HepG2 (cell line): ENCODE measurements around the gene CDC34. TPM values are rescaled to one million over a fixed set of nuclear protein-coding genes. Genes with fewer than 3 reads are reported as not detected.

Source experiments
- ESRRA ChIP-seq: sonication (generic); formaldehyde crosslinking; IDR thresholded peaks from 2 replicates; pipeline ENCODE4 v1.5.1; 2020; ENCODE audit warnings: mild to moderate bottlenecking, low read depth, missing genetic modification reagents
- HHEX ChIP-seq: IDR thresholded peaks from 2 replicates; pipeline ENCODE4 v1.6.1; 2016; ENCODE audit warnings: control low read depth
- MAF1 ChIP-seq: sonication (generic); formaldehyde crosslinking; IDR thresholded peaks from 2 replicates; pipeline ENCODE4 v1.5.0; 2020; ENCODE audit warnings: missing genetic modification reagents, borderline replicate concordance
- NCOR1 ChIP-seq: fragments of 200-600 bp; sonication (generic); IDR thresholded peaks from 2 replicates; pipeline ENCODE4 v1.7.0; 2017; ENCODE audit warnings: antibody characterized with exemption, low read length, borderline replicate concordance
- NFATC3 ChIP-seq: sonication (generic); formaldehyde crosslinking; IDR thresholded peaks from 2 replicates; pipeline ENCODE4 v1.5.1; 2020; ENCODE audit warnings: mild to moderate bottlenecking, missing genetic modification reagents
- NFE2 ChIP-seq: sonication (generic); formaldehyde crosslinking; IDR thresholded peaks from 2 replicates; pipeline ENCODE4 v1.4.0; 2020; ENCODE audit warnings: missing genetic modification reagents
- RFXAP ChIP-seq: sonication (generic); formaldehyde crosslinking; IDR thresholded peaks from 2 replicates; pipeline ENCODE4 v1.4.0; 2020; ENCODE audit warnings: missing genetic modification reagents, borderline replicate concordance
- SRF ChIP-seq: IDR thresholded peaks from 2 replicates; pipeline ENCODE4 v1.6.1; 2011; ENCODE audit warnings: mild to moderate bottlenecking, low read depth, low read length, moderate library complexity
- XBP1 ChIP-seq: sonication (generic); formaldehyde crosslinking; IDR thresholded peaks from 2 replicates; pipeline ENCODE4 v1.5.0; 2020; ENCODE audit warnings: missing genetic modification reagents
- ZBTB3 ChIP-seq: sonication (generic); formaldehyde crosslinking; IDR thresholded peaks from 2 replicates; pipeline ENCODE4 v1.4.0; 2020; ENCODE audit warnings: low read depth, mild to moderate bottlenecking, moderate library complexity, missing genetic modification reagents, borderline replicate concordance
- ZNF20 ChIP-seq: sonication (generic); formaldehyde crosslinking; IDR thresholded peaks from 2 replicates; pipeline ENCODE4 v1.4.0; 2020; ENCODE audit warnings: mild to moderate bottlenecking, moderate library complexity, missing genetic modification reagents
- ZNF235 ChIP-seq: sonication (generic); formaldehyde crosslinking; IDR thresholded peaks from 2 replicates; pipeline ENCODE4 v1.8.1; 2023; ENCODE audit warnings: mild to moderate bottlenecking, missing genetic modification reagents, borderline replicate concordance
- ZNF296 ChIP-seq: sonication (generic); formaldehyde crosslinking; conservative IDR thresholded peaks from 2 replicates; pipeline ENCODE4 v1.5.0; 2020; ENCODE audit warnings: mild to moderate bottlenecking, missing genetic modification reagents
- ZNF33B ChIP-seq: sonication (generic); formaldehyde crosslinking; IDR thresholded peaks from 2 replicates; pipeline ENCODE4 v1.5.1; 2020; ENCODE audit warnings: mild to moderate bottlenecking, missing genetic modification reagents
- ZNF530 ChIP-seq: sonication (generic); formaldehyde crosslinking; IDR thresholded peaks from 2 replicates; pipeline ENCODE4 v1.5.0; 2020; ENCODE audit warnings: low read depth, mild to moderate bottlenecking, missing genetic modification reagents
- ZNF598 ChIP-seq: sonication (generic); formaldehyde crosslinking; IDR thresholded peaks from 2 replicates; pipeline ENCODE4 v1.5.1; 2020; ENCODE audit warnings: mild to moderate bottlenecking, missing genetic modification reagents, borderline replicate concordance
- ZNF775 ChIP-seq: sonication (generic); formaldehyde crosslinking; IDR thresholded peaks from 2 replicates; pipeline ENCODE4 v1.4.0; 2020; ENCODE audit warnings: missing genetic modification reagents, mild to moderate bottlenecking, moderate library complexity, borderline replicate concordance
- ZNF850 ChIP-seq: sonication (generic); formaldehyde crosslinking; conservative IDR thresholded peaks from 2 replicates; pipeline ENCODE4 v1.9.0; 2021; ENCODE audit warnings: mild to moderate bottlenecking, missing genetic modification reagents
- polyA plus RNA-seq, 8 experiments: library from polyadenylated mRNA; depleted of rRNA in 3 of 8; stranded (reverse) in 7 of 8; unstranded in 1 of 8; fragments of >200 nt; fragmentation: Illumina TruSeq in 4 of 8; extraction: Trizol in 4 of 8; gene quantifications; 2 replicates each; pipeline versions ENCODE4 v1.2.1 to v1.2.3, GENCODE V29; 2011 to 2016; ENCODE audit warnings: low read depth in 4 of 8, missing spikeins in 1 of 8, mixed read lengths in 1 of 8; ENCODE audit not compliant: insufficient read depth in 1 of 8
- total RNA-seq, 5 experiments: library from RNA; depleted of rRNA; stranded (reverse); fragments of >200 nt; fragmentation: Illumina TruSeq; extraction: Trizol; gene quantifications; 2 replicates each; pipeline ENCODE4 v1.2.3, GENCODE V29; 2016; ENCODE audit warnings: low read depth in 1 of 5
- TF ChIP-seq, protein P1 (sequence below): sonication (generic); formaldehyde crosslinking; IDR thresholded peaks from 2 replicates; pipeline ENCODE4 v1.5.0; 2020; ENCODE audit warnings: mild to moderate bottlenecking, missing genetic modification reagents
- TF ChIP-seq, protein P2 (sequence below): sonication (generic); formaldehyde crosslinking; IDR thresholded peaks from 2 replicates; pipeline ENCODE4 v1.4.0; 2020; ENCODE audit warnings: missing genetic modification reagents, mild to moderate bottlenecking, borderline replicate concordance
- TF ChIP-seq, protein P3 (sequence below): sonication (generic); formaldehyde crosslinking; IDR thresholded peaks from 2 replicates; pipeline ENCODE4 v1.5.1; 2020; ENCODE audit warnings: mild to moderate bottlenecking, missing genetic modification reagents, moderate library complexity
- TF ChIP-seq, protein P4 (sequence below): fragments of 450-650 bp; IDR thresholded peaks from 2 replicates; pipeline ENCODE4 v1.6.1; 2017

Gene CDC34
- total and polyA plus RNA-seq, 2 of the 13 experiments (the other 11 are each of a cell fraction or from before 2014, with no cell fraction given): 138 to 150 TPM

DNA sequence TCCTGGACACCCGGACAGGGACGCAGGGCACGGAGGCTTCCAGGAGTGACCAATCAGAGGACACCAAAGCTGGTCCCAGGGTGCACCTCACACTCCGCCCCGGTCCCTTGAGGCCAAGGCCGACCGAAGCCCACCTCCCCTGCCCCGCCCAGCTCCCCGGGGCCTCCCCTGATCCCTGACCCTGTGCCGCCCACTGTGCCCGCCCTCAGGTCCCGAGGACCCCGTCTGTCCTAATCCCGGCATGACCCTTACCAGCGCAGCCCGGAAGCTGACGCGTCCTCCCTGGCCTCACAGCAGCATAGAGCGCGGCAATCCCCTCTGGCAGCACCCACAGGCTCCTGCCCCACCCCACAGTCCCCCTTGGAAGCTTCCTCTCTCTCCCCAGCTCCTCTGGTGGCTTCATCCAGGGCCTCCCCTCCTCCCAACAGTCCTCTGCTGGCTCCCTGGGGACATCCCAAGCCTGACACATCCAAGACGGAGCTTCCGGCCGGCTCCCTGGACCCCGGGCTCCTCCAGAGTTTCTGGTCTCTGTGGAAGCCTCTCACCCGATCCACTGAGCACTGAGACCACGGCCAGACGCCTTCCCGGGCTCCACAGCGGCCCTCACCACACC lies 7.4 kb upstream of the CDC34 start (continued):
- TF ChIP-seq ZNF33B (CRISPR knock-in tag) (no peak), XBP1 (no peak), NCOR1 (peak; percentile 60; the same call in 1 of the 2 replicates), RFXAP (CRISPR knock-in tag) (peak; percentile 89; the same call in 1 of the 2 replicates), ZNF235 (CRISPR knock-in tag) (0 out of 2 replicates have a peak, but pooled peaks have one; percentile 56), ZBTB3 (CRISPR knock-in tag) (no peak), ZNF296 (CRISPR knock-in tag) (no peak; the same call in 1 of the 2 replicates), ZNF775 (no peak), HHEX (CRISPR knock-in tag) (no peak), MAF1 (CRISPR knock-in tag) (no peak), SRF (no peak), NFATC3 (no peak), ZNF20 (CRISPR knock-in tag) (no peak), NFE2 (no peak), ZNF598 (CRISPR knock-in tag) (no peak; the same call in 1 of the 2 replicates), ZNF530 (CRISPR knock-in tag) (no peak), ESRRA (peak; percentile 87; the same call in 1 of the 2 replicates), ZNF850 (no peak)
- TF ChIP-seq, protein P1, sequence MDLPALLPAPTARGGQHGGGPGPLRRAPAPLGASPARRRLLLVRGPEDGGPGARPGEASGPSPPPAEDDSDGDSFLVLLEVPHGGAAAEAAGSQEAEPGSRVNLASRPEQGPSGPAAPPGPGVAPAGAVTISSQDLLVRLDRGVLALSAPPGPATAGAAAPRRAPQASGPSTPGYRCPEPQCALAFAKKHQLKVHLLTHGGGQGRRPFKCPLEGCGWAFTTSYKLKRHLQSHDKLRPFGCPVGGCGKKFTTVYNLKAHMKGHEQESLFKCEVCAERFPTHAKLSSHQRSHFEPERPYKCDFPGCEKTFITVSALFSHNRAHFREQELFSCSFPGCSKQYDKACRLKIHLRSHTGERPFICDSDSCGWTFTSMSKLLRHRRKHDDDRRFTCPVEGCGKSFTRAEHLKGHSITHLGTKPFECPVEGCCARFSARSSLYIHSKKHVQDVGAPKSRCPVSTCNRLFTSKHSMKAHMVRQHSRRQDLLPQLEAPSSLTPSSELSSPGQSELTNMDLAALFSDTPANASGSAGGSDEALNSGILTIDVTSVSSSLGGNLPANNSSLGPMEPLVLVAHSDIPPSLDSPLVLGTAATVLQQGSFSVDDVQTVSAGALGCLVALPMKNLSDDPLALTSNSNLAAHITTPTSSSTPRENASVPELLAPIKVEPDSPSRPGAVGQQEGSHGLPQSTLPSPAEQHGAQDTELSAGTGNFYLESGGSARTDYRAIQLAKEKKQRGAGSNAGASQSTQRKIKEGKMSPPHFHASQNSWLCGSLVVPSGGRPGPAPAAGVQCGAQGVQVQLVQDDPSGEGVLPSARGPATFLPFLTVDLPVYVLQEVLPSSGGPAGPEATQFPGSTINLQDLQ: no peak
- TF ChIP-seq, protein P2, sequence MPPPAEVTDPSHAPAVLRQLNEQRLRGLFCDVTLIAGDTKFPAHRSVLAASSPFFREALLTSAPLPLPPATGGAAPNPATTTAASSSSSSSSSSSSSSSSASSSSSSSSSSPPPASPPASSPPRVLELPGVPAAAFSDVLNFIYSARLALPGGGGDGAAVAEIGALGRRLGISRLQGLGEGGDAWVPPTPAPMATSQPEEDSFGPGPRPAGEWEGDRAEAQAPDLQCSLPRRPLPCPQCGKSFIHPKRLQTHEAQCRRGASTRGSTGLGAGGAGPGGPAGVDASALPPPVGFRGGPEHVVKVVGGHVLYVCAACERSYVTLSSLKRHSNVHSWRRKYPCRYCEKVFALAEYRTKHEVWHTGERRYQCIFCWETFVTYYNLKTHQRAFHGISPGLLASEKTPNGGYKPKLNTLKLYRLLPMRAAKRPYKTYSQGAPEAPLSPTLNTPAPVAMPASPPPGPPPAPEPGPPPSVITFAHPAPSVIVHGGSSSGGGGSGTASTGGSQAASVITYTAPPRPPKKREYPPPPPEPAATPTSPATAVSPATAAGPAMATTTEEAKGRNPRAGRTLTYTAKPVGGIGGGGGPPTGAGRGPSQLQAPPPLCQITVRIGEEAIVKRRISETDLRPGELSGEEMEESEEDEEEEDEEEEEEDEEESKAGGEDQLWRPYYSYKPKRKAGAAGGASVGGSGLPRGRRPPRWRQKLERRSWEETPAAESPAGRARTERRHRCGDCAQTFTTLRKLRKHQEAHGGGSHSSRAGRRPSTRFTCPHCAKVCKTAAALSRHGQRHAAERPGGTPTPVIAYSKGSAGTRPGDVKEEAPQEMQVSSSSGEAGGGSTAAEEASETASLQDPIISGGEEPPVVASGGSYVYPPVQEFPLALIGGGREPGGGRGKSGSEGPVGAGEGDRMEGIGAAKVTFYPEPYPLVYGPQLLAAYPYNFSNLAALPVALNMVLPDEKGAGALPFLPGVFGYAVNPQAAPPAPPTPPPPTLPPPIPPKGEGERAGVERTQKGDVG: no peak; the same call in 1 of the 2 replicates
- TF ChIP-seq, protein P3, sequence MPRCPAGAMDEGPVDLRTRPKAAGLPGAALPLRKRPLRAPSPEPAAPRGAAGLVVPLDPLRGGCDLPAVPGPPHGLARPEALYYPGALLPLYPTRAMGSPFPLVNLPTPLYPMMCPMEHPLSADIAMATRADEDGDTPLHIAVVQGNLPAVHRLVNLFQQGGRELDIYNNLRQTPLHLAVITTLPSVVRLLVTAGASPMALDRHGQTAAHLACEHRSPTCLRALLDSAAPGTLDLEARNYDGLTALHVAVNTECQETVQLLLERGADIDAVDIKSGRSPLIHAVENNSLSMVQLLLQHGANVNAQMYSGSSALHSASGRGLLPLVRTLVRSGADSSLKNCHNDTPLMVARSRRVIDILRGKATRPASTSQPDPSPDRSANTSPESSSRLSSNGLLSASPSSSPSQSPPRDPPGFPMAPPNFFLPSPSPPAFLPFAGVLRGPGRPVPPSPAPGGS (CRISPR knock-in tag): no peak
- TF ChIP-seq, protein P4, sequence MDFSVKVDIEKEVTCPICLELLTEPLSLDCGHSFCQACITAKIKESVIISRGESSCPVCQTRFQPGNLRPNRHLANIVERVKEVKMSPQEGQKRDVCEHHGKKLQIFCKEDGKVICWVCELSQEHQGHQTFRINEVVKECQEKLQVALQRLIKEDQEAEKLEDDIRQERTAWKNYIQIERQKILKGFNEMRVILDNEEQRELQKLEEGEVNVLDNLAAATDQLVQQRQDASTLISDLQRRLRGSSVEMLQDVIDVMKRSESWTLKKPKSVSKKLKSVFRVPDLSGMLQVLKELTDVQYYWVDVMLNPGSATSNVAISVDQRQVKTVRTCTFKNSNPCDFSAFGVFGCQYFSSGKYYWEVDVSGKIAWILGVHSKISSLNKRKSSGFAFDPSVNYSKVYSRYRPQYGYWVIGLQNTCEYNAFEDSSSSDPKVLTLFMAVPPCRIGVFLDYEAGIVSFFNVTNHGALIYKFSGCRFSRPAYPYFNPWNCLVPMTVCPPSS: no peak
